Panc1 (cell line): ENCODE results near the gene CAMK1D. TPM values are rescaled to one million over a fixed set of nuclear protein-coding genes. Genes with fewer than 3 reads are reported as not detected.

Experiments
- ATAC-seq: fragments of 200-7000 bp; cut with Tn5 transposase; 2 replicates; pipeline ENCODE4 v1.9.1; 2020; ENCODE audit warnings: mild to moderate bottlenecking, moderate library complexity
- BruUV-seq: library from RNA; stranded (reverse); fragments of 400-500 nt; replicated peaks from 2 replicates; lab custom pipeline; 2021; lab: Mats Ljungman, UMichigan
- CTCF ChIA-PET: fragments of 300-600 bp; sonication (Branson Sonifier 250); formaldehyde crosslinking; loops from one replicate; lab custom pipeline; 2022; ENCODE audit warnings: antibody characterized with exemption; lab: Charles Lee
- POLR2A ChIA-PET: fragments of 300-600 bp; sonication (Branson Sonifier 250); formaldehyde crosslinking; loops from one replicate; lab custom pipeline; 2022; ENCODE audit warnings: antibody characterized with exemption; lab: Charles Lee
- DNase-seq: peaks from one replicate; pipeline ENCODE4 v3.0.0-alpha.2; 2010; ENCODE audit warnings: low read depth, low spot score
- H3K27ac ChIP-seq: 2 replicates; pipeline ENCODE4 v1.5.1; 2011; ENCODE audit warnings: mild to moderate bottlenecking, low read length, inconsistent platforms
- H3K27me3 ChIP-seq: fragments of 200-500 bp; sonication (Bioruptor generic); 2 replicates; pipeline ENCODE4 v1.6.0; 2014; ENCODE audit warnings: low read length, inconsistent platforms; ENCODE audit not compliant: control insufficient read depth, insufficient read depth
- H3K36me3 ChIP-seq: fragments of 200-500 bp; sonication (Bioruptor generic); 2 replicates; pipeline ENCODE4 v1.5.1; 2014; ENCODE audit warnings: inconsistent platforms, mild to moderate bottlenecking, low read length, moderate library complexity; ENCODE audit not compliant: control insufficient read depth, insufficient read depth
- H3K4me1 ChIP-seq: 2 replicates; pipeline ENCODE4 v1.5.1; 2011; ENCODE audit warnings: inconsistent platforms, mild to moderate bottlenecking, low read length, moderate library complexity; ENCODE audit not compliant: control insufficient read depth, insufficient read depth
- H3K4me3 ChIP-seq, 2 experiments: 2 replicates each; pipeline ENCODE4 v1.5.1; 2011 to 2012; ENCODE audit warnings: low read depth in 2 of 2, low read length in 2 of 2, mild to moderate bottlenecking in 2 of 2, inconsistent platforms in 1 of 2, moderate library complexity in 1 of 2
- H3K9me3 ChIP-seq: fragments of 200-500 bp; sonication (Bioruptor generic); 2 replicates; pipeline ENCODE4 v1.5.1; 2014; ENCODE audit warnings: low read depth, mild to moderate bottlenecking, inconsistent platforms, low read length, moderate library complexity; ENCODE audit not compliant: control insufficient read depth, insufficient read depth
- CTCF ChIP-seq: fragments of 450-650 bp; IDR thresholded peaks from 2 replicates; pipeline ENCODE4 v1.5.1; 2017; ENCODE audit warnings: mild to moderate bottlenecking
- POLR2AphosphoS5 ChIP-seq: IDR thresholded peaks from 2 replicates; pipeline ENCODE4 v1.6.1; 2012; ENCODE audit warnings: mild to moderate bottlenecking, low read depth, low read length, moderate library complexity
- REST ChIP-seq, 2 experiments: IDR thresholded peaks; 2 replicates each; pipeline ENCODE4 v1.6.1; 2011 to 2012; ENCODE audit warnings: low read depth in 2 of 2, control low read depth in 1 of 2, low read length in 1 of 2, mild to moderate bottlenecking in 1 of 2, moderate library complexity in 1 of 2; ENCODE audit not compliant: insufficient read depth in 1 of 2
- SIN3A ChIP-seq: IDR thresholded peaks from 2 replicates; pipeline ENCODE4 v1.6.1; 2012; ENCODE audit warnings: low read depth, mild to moderate bottlenecking, low read length, moderate library complexity, borderline replicate concordance; ENCODE audit not compliant: insufficient read depth
- TCF7L2 ChIP-seq: IDR thresholded peaks from 2 replicates; pipeline ENCODE4 v1.6.1; 2011; ENCODE audit warnings: mild to moderate bottlenecking, low read depth, low read length, inconsistent platforms
- in situ Hi-C: cut with HindIII; loops from 2 replicates; pipeline ENCODE4 v1.10.0; 2016; ENCODE audit warnings: low sequenced_read_pairs, low pct_unique_long_range_greater_than_20kb
- intact Hi-C: fragments of 100-400 bp; cut with micrococcal nuclease; formaldehyde crosslinking; loops from one replicate; pipeline ENCODE4 v1.10.0; 2022; ENCODE audit not compliant: unreplicated experiment
- total RNA-seq: library from RNA; stranded (reverse); gene quantifications from one replicate; pipeline ENCODE4 v1.2.1, GENCODE V29; 2021; ENCODE audit not compliant: unreplicated experiment

Gene CAMK1D
- total RNA-seq, 1 experiment from 2014 or later = 5.7 TPM

- in situ Hi-C loops = no loop called here
- no peaks in the 10 kb centered on the region for H3K36me3 ChIP-seq
- BruUV-seq = no TSS peak
- H3K4me3 ChIP-seq = peak overlapping the region in 1 of 2 experiments; percentile 42; a peak in 2 of 4 replicates
- no peak for TF ChIP-seq TCF7L2
- no peak for TF ChIP-seq SIN3A
- TF ChIP-seq REST (IDR thresholded peaks at IDR 0.05; ENCODE audit: insufficient read depth in 1 of 2, low read depth in 2 of 2, low read length in 1 of 2) = no peak
- no peak for TF ChIP-seq POLR2AphosphoS5
- no peak for TF ChIP-seq CTCF
- H3K27ac ChIP-seq = peak overlapping the region; percentile 44; the same call in 1 of the 2 replicates
- no peaks in the 10 kb centered on the region for H3K4me1 ChIP-seq
- H3K27me3 ChIP-seq = no peaks in the 10 kb centered on the region
- CTCF ChIA-PET = no interaction called here
- no peaks in the 10 kb centered on the region for H3K9me3 ChIP-seq
- POLR2A ChIA-PET = no interaction called here
- ATAC-seq (peak; percentile 89), DNase-seq (no peak)
- intact Hi-C loops = loop anchor here (1.0 kb wide), 1 partner anchor 8 kb away; no protein-coding TSS in a partner anchor
Observed at GRCh38 chr10:12605580-12606405, 256.4 kb downstream of the CAMK1D start.

- no peak for TF ChIP-seq POLR2AphosphoS5
- no peak for TF ChIP-seq TCF7L2
- TF ChIP-seq CTCF = no peak
- no peak for TF ChIP-seq SIN3A
- TF ChIP-seq REST (IDR thresholded peaks at IDR 0.05; ENCODE audit: insufficient read depth in 1 of 2, low read depth in 2 of 2, low read length in 1 of 2) = no peak
- CTCF ChIA-PET = no interaction called here
- Histone ChIP-seq H3K36me3 (no peaks in the 10 kb centered on the region), H3K4me3 (no peak overlapping the region), H3K4me1 (no peaks in the 10 kb centered on the region), H3K9me3 (no peaks in the 10 kb centered on the region), H3K27me3 (no peaks in the 10 kb centered on the region), H3K27ac (no peak overlapping the region)
- no peak for ATAC-seq
- POLR2A ChIA-PET = no interaction called here
- intact Hi-C loops = no loop called here
- no TSS peak for BruUV-seq
- in situ Hi-C loops = no loop called here
- no peak for DNase-seq
Observed at GRCh38 chr10:12606461-12606860, 257.1 kb downstream of the CAMK1D start.
